ENCODE results near the gene PHLPP2. TPM values are rescaled to one million over a fixed set of nuclear protein-coding genes. Genes with fewer than 3 reads are reported as not detected.

PHLPP2 gene, protein sequence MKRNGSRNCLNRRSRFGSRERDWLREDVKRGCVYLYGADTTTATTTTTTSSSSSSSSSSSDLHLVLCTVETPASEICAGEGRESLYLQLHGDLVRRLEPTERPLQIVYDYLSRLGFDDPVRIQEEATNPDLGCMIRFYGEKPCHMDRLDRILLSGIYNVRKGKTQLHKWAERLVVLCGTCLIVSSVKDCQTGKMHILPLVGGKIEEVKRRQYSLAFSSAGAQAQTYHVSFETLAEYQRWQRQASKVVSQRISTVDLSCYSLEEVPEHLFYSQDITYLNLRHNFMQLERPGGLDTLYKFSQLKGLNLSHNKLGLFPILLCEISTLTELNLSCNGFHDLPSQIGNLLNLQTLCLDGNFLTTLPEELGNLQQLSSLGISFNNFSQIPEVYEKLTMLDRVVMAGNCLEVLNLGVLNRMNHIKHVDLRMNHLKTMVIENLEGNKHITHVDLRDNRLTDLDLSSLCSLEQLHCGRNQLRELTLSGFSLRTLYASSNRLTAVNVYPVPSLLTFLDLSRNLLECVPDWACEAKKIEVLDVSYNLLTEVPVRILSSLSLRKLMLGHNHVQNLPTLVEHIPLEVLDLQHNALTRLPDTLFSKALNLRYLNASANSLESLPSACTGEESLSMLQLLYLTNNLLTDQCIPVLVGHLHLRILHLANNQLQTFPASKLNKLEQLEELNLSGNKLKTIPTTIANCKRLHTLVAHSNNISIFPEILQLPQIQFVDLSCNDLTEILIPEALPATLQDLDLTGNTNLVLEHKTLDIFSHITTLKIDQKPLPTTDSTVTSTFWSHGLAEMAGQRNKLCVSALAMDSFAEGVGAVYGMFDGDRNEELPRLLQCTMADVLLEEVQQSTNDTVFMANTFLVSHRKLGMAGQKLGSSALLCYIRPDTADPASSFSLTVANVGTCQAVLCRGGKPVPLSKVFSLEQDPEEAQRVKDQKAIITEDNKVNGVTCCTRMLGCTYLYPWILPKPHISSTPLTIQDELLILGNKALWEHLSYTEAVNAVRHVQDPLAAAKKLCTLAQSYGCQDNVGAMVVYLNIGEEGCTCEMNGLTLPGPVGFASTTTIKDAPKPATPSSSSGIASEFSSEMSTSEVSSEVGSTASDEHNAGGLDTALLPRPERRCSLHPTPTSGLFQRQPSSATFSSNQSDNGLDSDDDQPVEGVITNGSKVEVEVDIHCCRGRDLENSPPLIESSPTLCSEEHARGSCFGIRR (N-terminal part only)
- polyA plus RNA-seq (2011; rRNA removed): 8.5 and 10.3 TPM in 2 replicates
- polyA minus RNA-seq (2011; rRNA and poly(A)+ RNA removed): 24.2 and 24.6 TPM in 2 replicates

DNA sequence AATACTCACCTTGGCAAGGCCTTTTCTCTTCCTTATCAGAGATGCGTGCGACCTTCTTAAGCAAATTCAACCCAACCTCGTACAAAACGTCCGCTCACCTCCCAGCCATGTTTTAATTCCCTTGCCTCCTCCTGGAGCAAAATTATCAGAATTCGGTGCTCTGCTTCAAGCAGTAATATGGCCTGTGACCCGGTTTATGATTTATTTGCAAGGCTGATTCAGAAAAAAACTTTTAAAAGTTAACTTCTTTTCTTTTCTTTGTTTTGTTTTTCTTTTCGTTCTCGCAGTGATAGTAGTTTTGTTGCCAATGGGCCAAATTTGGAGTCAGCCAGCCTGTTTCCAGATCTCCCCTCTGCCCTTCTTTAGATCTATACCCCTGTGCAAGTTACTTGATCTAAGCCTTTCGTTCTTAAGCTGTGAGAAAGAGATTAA, at the start of gene PHLPP2:
Gene PHLPP2, minus strand, starts transcription at position 382 of the 432 bp plus-strand sequence. CDS start 9,906 bp downstream, outside the sequence.
- CTCF ChIA-PET: interaction anchor here (0.5 kb wide), 1 partner anchor 76 kb away, joined by 3 read pairs; no protein-coding TSS in a partner anchor
- TF ChIP-seq, protein P1, sequence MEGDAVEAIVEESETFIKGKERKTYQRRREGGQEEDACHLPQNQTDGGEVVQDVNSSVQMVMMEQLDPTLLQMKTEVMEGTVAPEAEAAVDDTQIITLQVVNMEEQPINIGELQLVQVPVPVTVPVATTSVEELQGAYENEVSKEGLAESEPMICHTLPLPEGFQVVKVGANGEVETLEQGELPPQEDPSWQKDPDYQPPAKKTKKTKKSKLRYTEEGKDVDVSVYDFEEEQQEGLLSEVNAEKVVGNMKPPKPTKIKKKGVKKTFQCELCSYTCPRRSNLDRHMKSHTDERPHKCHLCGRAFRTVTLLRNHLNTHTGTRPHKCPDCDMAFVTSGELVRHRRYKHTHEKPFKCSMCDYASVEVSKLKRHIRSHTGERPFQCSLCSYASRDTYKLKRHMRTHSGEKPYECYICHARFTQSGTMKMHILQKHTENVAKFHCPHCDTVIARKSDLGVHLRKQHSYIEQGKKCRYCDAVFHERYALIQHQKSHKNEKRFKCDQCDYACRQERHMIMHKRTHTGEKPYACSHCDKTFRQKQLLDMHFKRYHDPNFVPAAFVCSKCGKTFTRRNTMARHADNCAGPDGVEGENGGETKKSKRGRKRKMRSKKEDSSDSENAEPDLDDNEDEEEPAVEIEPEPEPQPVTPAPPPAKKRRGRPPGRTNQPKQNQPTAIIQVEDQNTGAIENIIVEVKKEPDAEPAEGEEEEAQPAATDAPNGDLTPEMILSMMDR (IDR thresholded peaks at IDR 0.05; ENCODE audit: low read depth, low read length): no peak
- POLR2A ChIA-PET: no interaction called here
- no peaks in the 10 kb centered on the region for H3K27me3 ChIP-seq (ENCODE audit: control insufficient read depth, insufficient read depth, low read length)
- H3K9me3 ChIP-seq (ENCODE audit: control insufficient read depth, insufficient read depth, low read length): no peaks in the 10 kb centered on the region
- DNase-seq (ENCODE audit: low read depth, low spot score): no peak
- H3K27ac ChIP-seq (ENCODE audit: low read depth, low read length): no peak within 1 kb of the TSS
- H3K4me3 ChIP-seq (ENCODE audit: low read depth, low read length): peak within 1 kb of the TSS; percentile 87

DNA sequence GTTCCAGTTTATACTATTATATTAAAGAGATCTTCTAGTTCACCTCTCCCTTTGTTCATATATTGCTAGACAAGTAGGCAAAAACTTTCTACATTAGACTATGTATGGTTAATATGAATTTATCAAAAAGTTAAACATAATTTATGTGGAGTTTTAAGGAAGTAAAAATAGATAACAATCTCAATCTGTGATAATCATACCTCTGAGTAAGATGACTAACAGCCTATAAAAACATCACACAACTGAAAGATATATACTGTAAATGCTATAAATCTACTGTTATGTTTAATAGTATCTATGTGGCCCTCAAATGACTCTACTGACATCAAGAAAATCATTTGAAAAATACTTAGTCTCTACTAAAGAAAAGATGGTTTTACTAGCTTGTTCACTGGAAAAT, 47.1 kb upstream of the PHLPP2 start:
- Histone ChIP-seq H3K4me3 (ENCODE audit: low read depth, low read length) (no peak overlapping the region), H3K27ac (ENCODE audit: low read depth, low read length) (no peak overlapping the region), H3K9me3 (ENCODE audit: control insufficient read depth, insufficient read depth, low read length) (no peaks in the 10 kb centered on the region), H3K27me3 (ENCODE audit: control insufficient read depth, insufficient read depth, low read length) (no peaks in the 10 kb centered on the region)
- TF ChIP-seq, protein P1 (IDR thresholded peaks at IDR 0.05; ENCODE audit: low read depth, low read length): no peak
- POLR2A ChIA-PET: no interaction called here
- DNase-seq (ENCODE audit: low read depth, low spot score): no peak
- CTCF ChIA-PET: no interaction called here

DNA sequence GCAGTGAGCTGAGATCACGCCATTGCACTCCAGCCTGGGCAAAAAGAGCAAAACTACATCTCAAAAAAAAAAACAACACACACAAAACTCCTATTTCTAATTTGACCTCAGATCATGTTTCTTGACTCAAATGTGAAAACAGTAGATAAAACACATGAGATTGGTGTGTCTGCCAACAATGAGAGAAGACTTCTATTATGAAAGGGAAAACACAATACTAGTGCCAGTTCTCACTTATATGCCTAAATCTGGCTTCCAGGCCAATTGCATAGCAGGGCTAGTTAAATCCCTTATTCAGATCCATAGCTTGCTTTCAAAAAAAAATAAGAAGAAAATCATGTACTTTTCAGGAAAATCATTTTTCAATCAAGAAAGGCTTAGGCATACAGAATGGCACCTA, 44.7 kb upstream of the PHLPP2 start:
- ChIA-PET POLR2A (no interaction called here), CTCF (interaction anchor here (1.2 kb wide), 1 partner anchor 114 kb away, joined by 4 read pairs; no protein-coding TSS in a partner anchor)
- DNase-seq (ENCODE audit: low read depth, low spot score): no peak
- no peaks in the 10 kb centered on the region for H3K9me3 ChIP-seq (ENCODE audit: control insufficient read depth, insufficient read depth, low read length)
- no peak overlapping the region for H3K27ac ChIP-seq (ENCODE audit: low read depth, low read length)
- no peaks in the 10 kb centered on the region for H3K27me3 ChIP-seq (ENCODE audit: control insufficient read depth, insufficient read depth, low read length)
- TF ChIP-seq, protein P1 (IDR thresholded peaks at IDR 0.05; ENCODE audit: low read depth, low read length): no peak
- no peak overlapping the region for H3K4me3 ChIP-seq (ENCODE audit: low read depth, low read length)

DNA sequence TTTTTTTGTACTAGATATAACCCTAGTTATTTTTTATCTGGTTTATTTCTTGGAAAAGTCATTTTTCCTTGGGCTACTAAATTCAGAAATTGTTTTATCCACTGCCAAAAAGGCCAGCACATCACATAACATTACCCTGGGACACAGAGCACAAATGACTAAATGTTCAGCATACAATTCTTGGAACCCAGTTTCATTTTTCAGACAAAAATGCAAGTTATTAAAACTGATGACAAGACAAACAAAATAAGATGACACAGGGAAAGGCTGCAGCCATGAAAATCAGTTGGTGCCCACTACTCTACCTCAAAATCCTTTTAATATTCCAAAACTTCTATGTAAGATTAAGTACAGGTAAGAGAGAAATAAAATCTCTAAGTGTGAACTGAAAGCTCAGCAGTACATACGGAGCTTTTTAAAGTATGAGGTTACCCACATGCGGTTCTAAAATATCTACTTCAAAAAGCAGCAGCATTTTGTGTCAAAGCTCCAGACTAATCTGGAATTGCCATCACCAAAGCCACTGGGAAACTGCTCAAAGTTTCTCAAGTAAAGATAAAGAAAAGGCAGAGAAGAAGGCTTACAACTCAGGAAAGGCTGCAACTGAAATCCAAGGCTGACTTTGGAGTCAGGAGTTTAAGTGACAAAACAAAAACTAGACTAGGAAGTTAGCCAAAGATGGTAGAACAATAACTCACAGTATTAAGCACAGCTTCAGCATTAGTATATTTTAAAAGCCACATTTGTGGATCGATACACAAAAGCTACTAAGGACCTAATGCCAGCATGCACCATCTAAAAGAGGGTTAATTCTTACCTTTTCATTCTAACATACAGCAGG, 42.8 kb upstream of the PHLPP2 start:
- DNase-seq (ENCODE audit: low read depth, low spot score): no peak
- H3K9me3 ChIP-seq (ENCODE audit: control insufficient read depth, insufficient read depth, low read length): no peaks in the 10 kb centered on the region
- ChIA-PET CTCF (interaction anchor here (1.7 kb wide), 1 partner anchor 194 kb away, joined by 6 read pairs; no protein-coding TSS in a partner anchor), POLR2A (no interaction called here)
- H3K4me3 ChIP-seq (ENCODE audit: low read depth, low read length): no peak overlapping the region
- no peaks in the 10 kb centered on the region for H3K27me3 ChIP-seq (ENCODE audit: control insufficient read depth, insufficient read depth, low read length)
- no peak overlapping the region for H3K27ac ChIP-seq (ENCODE audit: low read depth, low read length)
- TF ChIP-seq, protein P1 (IDR thresholded peaks at IDR 0.05; ENCODE audit: low read depth, low read length): no peak

Data from AG04450 (cell line).